Amniotic epithelial cell (primary cell): ENCODE measurements around the gene TICAM1.
A peak's percentile ranks its signal among the peaks of the same experiment; 100 is the strongest.

Source experiments
- DNase-seq: peaks from one replicate; pipeline ENCODE4 v3.0.0-alpha.2; 2010; ENCODE audit warnings: low read depth

The TICAM1 gene

GRCh38 chr19:4768934-4769777 lies 62.4 kb downstream of the TICAM1 start:
- DNase-seq: peak; percentile 81
